CD4-positive, alpha-beta T cell treated with Interferon alpha-2 for 1 hour (primary cell): ENCODE data around the gene SHC3.

ENCODE experiments used
- DNase-seq, 2 donors: peaks; one replicate each; pipeline ENCODE4 v3.0.0-alpha.2; 2020 to 2022

SHC3 gene

GRCh38 chr9:89049646-89050045 is 129.0 kb downstream of the SHC3 start:
- DNase-seq, result no peak

GRCh38 chr9:89048616-89049015 is 130.0 kb downstream of the SHC3 start:
- DNase-seq, result no peak

GRCh38 chr9:89047667-89048066 is 131.0 kb downstream of the SHC3 start:
- DNase-seq, result no peak

GRCh38 chr9:89046832-89047231 is 131.8 kb downstream of the SHC3 start:
- DNase-seq, result no peak

DNA sequence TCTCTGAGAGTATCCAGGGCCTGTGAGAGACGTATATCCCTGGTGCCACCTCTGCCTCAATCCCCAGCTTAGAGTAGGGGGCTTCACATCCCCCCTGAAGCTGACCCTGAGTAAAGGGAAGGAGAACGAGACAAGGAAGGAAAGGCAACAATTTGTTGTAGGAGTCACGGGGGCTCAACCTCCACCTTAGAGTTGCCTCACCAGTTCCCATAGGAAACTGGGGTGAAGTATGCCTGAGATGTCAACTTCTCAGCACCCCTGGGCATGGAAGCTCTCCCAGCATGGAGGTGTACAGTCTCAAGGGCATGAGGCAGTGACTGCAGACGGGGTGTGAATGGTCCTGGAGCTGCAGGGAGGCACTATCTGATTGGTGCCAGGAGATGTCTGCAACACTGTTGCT is 133.7 kb downstream of the SHC3 start:
- no peak for DNase-seq

GRCh38 chr9:89044104-89044503 is 134.5 kb downstream of the SHC3 start:
- DNase-seq, result no peak

DNA sequence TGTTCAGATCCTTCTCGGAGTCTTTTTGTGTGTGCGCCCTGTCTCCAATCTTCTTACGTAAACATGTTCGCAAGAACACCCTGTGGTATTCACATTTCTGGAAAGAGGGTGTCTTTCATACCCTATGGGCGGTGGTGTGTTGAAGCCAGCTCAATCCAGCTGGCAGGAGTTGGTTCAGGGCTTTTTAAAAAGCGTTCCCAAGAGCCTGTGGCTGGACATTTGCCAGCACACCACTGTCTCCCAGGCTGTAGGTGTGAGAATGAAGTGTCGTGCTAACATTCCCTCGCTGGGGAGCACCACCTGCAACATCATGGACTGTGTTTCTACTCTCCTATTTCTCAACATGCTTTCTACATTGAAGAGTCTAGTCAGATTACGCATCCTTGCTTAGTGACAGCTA is 135.6 kb downstream of the SHC3 start:
- DNase-seq, result no peak

GRCh38 chr9:89039664-89040063 is 139.0 kb downstream of the SHC3 start:
- DNase-seq, result no peak

GRCh38 chr9:89039104-89039465 is 139.5 kb downstream of the SHC3 start:
- no peak for DNase-seq

- no peak for DNase-seq
Measured at GRCh38 chr9:89038382-89039103, 140.1 kb downstream of the SHC3 start.

GRCh38 chr9:89037891-89038290 is 140.7 kb downstream of the SHC3 start:
- DNase-seq, result no peak

- DNase-seq, result no peak
Measured at GRCh38 chr9:89037346-89037745, 141.3 kb downstream of the SHC3 start.

GRCh38 chr9:89036891-89037290 is 141.7 kb downstream of the SHC3 start:
- peak; percentile 11 to 41 for DNase-seq

DNA sequence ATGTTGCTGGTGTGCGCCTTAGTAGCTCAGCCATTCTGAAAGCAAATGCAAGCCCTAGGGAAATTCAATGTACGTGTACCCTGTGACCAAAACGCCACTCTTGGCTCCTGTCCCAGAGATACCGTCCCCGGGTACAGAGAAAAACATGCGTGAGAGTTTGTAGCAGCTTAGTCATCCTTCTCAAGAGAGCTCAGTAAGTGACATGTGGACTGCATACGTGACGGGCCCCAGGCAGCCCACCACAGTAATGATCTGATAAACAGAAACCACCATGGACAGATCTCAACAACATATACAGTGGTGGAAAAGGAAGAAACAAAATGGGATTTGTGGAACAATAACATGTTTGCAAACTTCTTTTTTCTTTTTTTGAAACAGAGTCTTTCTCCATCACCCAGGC is 142.2 kb downstream of the SHC3 start:
- DNase-seq, result no peak

DNA sequence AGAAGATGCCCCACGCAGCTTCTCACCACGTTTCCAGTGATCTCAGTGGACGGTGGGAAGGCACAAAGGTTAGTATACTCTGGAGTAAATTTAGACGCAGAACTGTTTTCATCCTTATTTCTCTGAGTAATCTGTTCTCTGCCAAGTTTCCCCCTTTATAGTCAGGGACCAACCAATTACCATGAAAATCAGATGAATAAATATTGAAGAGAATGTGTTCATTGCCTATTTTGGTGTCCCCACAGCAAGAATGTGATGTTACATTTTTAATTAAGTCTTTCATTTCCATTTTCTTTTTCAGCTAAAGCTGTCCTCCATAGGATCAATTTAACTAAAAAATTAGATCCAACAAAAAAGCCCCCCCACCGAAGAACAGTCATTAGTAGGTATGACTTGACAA is 146.0 kb downstream of the SHC3 start:
- no peak for DNase-seq

DNA sequence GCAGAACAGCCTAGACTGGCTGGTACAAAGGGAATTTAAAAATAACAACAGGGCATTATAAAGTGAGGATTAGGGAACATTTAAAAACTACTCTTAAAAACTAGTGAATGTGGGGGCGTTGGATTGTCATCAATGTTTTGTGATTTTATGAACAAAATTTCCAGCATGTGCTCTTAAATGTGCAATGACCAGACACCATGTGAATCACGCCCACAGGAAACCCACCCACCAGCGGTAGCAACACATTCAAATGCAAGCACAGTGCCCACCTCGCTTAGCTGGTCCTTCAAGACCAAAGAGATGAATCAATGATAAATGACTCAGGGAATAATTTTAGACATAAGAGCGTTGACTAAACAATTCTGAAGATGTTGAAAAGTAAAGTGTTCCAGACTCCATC is 146.4 kb downstream of the SHC3 start:
- no peak for DNase-seq

DNA sequence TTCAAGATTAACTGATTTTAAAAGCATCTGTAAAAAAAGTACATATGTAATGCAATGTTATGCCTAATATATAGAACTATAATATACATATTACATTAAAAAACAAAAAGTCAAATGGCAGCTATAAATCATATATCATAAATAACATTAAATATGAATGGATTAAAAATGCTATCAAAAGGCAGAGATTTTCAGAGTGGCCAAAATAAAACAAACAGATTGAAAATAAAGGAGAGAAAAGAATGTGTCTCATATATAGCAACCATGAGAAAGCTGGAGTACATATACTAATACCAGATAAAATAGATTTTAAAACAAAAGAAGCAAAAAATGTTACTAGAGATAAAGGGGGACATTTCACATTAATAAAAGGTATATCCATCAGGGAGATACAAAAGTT is 148.8 kb downstream of the SHC3 start:
- DNase-seq, result no peak

GRCh38 chr9:89026876-89027275 is 151.7 kb downstream of the SHC3 start:
- DNase-seq, result no peak

DNA sequence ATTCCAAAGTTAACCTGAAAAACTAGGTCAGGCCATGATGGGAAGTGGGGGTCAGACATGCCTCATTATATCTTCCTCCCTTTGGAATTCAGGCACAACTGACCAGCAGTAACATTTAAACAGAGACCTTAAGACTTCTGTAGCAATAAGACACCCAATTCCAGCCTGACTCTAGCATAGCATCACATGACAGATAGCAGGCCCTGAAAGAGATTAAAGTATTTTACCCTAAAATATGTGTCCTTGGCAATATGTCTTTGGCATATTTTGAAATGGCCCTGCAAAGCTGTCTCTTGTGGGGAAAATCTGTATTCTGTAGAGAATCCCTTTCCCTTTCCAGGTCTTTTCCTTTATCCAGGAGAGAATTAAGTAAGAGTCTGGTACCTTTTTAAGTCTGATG is 153.1 kb downstream of the SHC3 start:
- no peak for DNase-seq

GRCh38 chr9:89024727-89025126 is 153.9 kb downstream of the SHC3 start:
- DNase-seq, result no peak

- no peak for DNase-seq
Measured at GRCh38 chr9:89023740-89024139, 154.9 kb downstream of the SHC3 start.

GRCh38 chr9:89022902-89023301 is 155.7 kb downstream of the SHC3 start:
- DNase-seq, result no peak

DNA sequence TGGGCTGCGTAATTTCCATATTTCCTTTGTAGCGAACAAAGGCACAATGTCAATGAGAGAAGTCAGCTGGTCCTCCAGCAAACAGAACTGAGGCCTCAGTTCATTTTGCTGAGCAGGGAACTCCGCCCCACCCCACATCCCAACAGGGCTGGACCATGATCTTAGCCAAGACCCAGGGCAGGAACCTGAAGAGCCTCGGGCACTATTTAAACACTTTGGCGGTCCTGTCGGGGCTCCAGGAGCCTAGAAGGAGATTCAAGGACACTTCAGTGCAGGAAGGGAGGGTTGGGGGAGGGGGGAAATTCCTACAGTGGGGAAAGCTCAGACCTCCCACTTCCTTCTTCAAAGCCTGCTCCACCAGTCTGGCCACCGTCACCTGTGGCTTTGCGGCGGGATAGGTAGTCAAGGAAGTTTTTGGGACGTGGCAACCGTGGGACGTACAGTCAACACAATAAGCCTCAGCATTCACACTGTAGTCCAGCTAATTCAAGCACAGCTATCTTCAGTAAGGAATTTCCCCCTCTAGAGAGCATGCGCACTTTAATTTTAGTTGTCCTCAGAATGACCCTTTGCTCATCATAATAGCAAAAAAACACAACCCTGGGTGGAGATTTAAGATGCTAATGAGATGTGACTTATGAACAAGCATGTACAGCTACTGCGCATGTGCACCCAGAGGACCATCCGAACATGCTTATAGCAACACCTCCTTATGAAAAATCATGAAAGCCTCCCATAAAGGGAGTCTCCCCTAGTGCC is 156.4 kb downstream of the SHC3 start:
- no peak for DNase-seq

DNA sequence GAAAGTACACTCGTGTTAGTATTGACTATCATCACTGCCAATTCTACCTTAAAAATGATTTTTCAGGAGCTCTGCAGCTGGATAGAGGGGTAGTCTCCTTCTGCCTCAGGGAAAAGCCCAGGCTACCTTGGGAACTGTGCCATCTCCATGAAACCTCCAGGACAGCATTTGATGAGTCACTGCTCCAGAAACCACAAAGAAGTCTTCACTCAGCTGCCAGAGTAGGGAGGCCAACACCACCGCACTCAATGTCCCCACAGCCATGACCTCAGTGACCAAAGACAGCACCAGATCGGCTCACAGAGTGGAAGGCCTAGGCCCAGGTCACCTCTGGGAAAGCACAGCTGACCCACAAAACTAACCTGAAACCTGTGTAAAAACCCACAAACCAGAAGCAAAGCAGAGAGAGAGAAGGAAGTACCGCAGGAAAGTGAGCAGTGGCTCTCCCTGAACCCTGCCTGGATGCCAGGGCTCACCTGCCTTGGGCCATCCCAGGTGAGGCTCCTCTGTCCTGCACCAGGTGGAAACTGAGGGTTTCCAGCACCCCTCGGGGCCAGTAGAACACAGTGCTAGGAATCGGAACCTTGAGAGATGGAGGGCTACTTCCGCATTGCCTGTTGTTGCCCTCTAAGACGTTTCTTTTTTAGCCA is 157.3 kb downstream of the SHC3 start:
- no peak for DNase-seq
